GM19455 (cell line): ENCODE results near the gene PIGH.
"Not testable (repeated sequence)": the region's sequence is repeated elsewhere in the genome, so short reads cannot be mapped to it uniquely, and the experiment has no call there.

Source experiments
- ATAC-seq: cut with Tn5 transposase; IDR thresholded peaks from one replicate; pipeline ENCODE4 v1.9.1; 2021; ENCODE audit not compliant: unreplicated experiment

The PIGH gene

DNA sequence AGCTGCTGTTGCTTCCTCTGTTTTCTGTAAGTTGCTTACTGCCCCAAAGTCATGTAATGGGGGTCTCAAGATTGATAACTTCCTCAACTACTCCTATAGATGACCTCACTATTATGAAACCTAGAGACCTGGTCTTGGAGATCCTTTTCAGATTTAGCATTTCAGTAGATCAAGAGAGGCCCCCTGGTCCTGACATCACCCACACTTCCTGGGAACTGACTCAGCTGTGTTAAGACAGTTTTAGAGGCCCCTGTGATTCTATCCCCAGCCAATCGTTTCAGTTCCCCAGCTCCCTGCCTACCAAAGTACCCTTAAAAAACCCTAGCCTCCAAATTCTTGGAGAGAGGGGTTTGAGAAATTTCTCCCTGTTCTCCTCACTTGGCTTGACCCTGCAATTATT is 10.4 kb upstream of the PIGH start:
- no peak for ATAC-seq

GRCh38 chr14:67609642-67610310 is 9.7 kb upstream of the PIGH start:
- no peak for ATAC-seq

DNA sequence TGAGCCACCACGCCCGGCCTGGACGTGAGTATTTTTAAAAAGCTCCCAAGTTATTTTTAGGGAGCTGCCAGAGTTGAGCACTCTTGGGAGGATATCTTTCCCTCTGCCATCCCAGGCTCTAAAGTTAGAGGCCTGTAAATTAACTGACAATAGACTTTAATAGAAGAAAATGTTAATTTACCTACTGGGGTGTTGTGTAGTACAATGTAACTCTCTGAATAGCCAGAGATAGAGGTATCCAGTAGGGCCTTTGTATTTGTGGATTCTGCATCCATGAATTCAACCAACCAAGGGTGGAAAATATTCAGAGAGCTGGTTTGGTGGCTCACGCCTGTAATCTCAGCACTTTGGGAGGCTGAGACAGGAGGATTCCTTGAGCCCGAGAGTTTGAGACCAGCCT is 7.6 kb upstream of the PIGH start:
- no peak for ATAC-seq

DNA sequence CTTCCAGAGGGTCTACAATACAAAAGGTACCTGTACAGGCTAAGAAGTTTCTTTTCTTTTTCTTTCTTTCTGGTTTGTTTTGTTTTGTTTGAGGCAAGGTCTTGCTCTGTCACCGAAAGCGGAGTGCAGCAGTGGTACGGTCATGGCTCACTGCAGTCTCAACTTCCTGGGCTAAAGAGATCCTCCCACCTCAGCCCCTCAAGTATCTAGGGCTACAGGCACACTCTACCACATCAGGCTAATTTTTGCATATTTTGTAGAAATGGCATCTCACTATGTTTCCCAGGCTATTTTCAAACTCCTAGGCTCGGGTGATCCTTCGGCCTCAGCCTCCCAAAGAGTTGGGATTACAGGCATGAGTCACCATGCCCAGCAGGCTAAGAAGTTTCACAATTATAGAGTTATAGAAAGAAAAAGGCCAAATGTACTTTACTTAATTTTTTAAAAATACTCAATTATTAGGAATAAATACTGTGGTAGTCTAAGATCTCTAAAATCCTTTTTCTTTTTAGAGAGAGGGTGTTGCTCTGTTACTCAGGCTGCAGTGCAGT is 3.0 kb upstream of the PIGH start:
- no peak for ATAC-seq

- ATAC-seq = no peak
These were observed 2.0 kb upstream of the PIGH start for GRCh38 chr14:67602076-67602475.

DNA sequence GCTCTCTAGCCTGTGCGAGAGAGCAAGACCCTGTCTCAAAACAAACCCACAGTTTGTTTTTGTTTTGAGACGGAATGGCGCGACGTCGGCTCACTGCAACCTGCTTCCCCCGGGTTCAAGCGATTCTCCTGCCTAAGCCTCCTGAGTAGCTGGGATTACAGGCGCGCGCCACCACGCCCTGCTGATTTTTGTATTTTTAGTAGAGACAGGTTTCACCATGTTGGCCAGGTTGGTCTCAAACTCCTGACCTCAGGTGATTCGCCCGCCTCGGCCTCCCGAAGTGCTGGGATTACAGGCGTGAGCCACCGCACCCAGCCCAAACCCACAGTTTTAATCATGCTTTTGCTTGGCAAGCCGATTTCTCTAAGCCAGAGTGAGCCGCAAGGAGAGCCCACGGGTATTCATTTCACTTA is 500 bp upstream of the PIGH start:
- ATAC-seq = not testable (repeated sequence)

- ATAC-seq = no peak
These were observed 4.7 kb downstream of the PIGH start for GRCh38 chr14:67595392-67595791.

DNA sequence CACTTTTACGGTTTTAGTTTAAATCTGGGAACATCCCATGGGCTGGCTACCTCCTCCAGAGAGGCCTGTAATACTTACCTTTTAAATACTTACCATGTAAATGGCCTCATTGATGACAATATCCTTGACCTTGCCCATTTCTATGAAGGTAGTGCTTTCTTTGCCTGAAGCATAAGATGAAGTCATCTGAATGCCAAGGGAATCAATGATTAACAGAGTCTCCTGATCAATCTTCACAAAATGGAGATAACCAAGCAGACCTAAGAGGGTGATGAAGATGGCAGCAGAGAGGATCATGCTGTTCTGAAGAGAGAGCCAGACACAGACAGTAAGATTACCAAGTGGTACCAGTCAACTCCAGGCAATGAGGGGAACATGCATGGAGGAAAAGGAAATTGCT is 6.4 kb downstream of the PIGH start:
- not testable (repeated sequence) for ATAC-seq

GRCh38 chr14:67589204-67589770 is 10.8 kb downstream of the PIGH start:
- no peak for ATAC-seq

DNA sequence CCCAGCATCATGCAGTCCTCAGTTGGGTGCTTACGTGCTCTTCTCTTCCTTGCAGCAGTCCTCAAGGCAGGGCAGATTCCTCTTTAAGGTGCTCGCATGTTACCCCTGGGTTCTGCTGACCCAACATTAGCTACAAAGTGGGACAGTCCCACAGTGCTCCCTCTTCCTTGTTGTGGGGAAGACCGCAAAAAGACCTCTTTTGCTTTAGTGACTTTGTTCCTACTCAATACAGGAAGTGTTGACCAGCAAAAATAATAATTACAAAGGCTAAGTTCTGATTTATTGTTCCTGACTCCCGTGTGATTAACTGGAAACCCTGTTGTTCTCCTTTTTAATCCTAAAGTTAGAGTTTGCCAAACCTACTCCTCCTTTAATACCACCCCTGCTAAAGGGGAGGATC is 13.7 kb downstream of the PIGH start:
- ATAC-seq = no peak

DNA sequence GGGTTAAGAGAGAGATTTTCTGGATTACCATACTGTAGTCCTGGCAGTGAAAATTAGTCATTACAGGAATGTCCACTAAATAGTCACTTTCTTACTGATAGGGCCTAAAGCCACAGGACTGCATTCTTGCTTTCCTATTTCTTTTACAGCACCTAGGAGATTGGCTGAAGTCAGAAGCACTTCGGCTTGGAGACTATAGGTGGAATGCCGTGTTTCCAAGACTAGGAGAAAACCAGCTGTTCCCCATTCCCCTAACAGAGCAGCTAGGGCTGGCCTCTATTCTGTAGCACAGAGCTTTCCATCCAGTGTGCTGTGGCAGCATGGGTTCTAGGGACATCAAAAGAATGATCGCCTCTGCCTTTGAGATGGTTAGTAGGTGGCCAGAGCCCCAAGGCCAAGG is 15.1 kb downstream of the PIGH start:
- ATAC-seq = no peak

DNA sequence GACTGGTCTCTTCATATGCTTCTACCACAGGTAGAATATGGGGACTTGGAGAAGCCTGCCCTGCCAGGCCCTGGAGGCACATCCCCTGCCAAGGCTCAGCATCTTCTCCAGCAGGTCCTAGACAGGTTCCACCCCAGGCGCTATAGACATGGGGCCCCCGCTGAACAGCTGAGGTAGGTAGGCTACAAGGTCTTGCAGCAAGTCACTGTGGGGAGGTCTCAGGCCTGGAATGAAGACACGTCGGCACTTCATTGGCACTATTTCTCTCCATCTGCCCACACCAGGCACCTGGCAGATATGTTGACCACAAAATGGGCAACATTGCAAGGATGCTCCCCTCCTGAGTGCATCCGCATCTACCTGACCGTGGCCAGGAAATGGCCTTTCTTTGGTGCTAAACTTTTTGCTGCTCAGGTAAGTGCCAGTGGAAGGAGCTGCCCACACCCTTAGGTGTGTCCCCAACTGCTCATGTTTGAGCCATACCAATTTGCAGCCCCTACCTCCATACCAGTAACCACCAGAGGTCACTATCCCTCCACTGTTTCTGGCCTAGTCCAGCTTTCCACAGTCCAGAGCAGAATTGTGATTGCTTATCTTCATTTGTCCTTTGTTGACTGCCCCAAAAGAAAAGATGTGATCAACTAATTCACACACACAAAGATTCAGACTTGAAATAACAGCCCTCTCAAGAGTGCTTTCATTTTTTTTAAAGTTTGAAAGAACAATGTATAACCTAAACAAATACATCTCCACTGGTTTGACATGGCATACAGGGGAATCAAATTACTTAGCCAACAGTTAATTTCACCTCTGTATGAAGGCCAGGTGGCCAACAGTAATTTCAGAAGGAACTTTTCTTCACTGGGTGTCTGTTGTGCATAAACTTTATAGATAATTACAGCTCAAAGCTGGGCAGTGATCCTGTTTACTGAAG is 16.1 kb downstream of the PIGH start:
- no peak for ATAC-seq

DNA sequence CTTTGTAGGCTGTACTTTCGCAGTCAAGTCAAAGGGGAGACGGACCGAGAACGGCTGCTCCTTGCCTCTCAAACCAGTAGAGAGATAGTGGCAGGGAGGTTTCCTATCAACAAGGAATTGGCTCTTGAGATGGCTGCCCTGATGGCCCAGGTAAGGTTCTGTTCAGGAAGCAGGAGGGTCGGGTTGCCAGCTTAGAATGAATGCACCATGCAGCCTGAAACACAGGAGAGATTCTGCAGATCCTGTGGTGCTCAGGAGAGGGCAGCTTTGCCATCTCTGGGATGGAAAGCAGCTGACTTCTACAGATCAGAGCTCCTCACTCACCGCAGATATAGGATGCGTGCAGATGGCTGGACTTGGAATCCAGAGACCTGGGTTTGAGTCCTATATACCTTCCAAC is 18.0 kb downstream of the PIGH start:
- no peak for ATAC-seq

DNA sequence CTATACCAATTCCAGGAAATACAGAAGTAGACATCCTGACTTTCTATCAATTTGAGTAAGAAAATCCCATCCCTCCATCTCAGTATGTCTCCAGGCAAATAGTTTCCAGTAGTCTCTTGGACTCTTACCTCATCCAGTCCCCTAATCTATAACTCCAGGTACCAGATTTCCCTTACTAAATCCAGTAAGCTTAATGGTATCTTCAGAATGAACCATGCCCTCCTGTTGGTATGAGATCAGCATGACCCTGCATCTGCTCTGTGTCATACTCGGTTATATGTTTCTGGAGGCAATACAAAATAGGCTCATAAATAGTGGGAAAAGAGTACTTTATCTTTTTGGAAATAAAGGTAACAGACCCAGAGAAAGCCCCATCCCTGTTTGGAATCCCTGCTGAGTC is 18.4 kb downstream of the PIGH start:
- no peak for ATAC-seq

DNA sequence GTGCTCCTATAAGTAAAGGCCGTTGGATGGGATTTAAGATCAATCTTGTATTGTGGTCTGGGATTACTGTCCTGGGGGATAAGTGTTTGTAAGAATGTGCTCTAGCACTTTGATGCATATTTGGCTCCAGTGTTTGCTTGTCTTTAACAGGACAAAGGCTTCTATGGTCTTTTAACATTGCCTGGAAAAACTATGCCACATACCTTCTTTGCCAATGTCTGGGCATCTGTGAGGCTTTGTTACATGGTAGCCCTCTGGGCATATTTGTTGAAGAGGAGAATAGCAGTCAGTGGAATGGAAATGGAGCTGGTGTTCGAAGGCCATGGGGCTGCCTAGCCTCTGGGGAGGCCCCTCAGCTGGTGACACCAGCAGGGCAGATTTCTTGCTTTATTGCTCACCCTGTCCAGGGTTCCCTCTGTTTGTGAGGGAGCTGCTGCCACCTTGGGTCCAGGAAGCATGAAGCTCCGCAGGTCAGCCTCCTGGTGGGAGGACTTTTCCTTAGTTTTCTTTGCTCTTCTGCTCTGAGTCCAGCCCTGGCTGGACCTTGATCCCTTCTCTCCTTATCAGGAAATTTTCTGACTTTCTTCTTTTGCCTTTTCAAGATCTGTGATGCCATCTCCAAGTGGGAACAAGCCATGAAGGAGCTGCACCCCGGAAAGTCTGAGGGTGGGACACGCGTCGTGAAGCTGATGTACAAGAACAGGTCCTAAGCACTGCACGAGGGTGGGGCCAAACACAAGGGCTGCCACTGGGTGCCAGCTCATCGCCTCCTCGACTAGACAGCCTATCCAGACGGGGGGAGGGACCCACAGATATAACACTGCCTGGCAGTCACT is 19.5 kb downstream of the PIGH start:
- ATAC-seq = no peak

- ATAC-seq = no peak
These were observed 20.4 kb downstream of the PIGH start for GRCh38 chr14:67579636-67580035.

DNA sequence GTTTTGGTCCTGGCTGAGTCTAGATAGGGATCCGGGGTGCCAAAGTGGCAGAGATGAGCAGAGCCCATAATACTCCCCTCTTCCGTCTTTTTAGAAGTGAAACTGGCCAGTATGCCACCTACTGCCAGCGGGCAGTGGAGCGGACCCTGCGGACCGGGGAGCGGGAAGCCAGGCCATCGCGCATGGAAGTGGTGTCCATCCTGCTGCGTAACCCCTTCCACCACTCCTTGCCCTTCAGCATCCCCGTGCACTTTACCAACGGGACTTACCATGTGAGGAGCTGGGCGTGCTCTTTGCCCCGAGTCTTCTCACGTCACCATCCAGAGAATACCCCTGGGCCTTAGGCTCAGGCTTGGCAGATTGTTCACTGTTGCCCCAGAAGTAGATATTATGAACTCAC is 21.0 kb downstream of the PIGH start:
- no peak for ATAC-seq

GRCh38 chr14:67577909-67578749 is 21.9 kb downstream of the PIGH start:
- ATAC-seq = no peak

- no peak for ATAC-seq
These were observed 22.8 kb downstream of the PIGH start for GRCh38 chr14:67577181-67577808.
